Osteocyte (in vitro differentiated cells): Measurements from ENCODE around the gene ALK. TPM values are rescaled to one million over a fixed set of nuclear protein-coding genes. Genes with fewer than 3 reads are reported as not detected.
A peak's percentile ranks its signal among the peaks of the same experiment; 100 is the strongest.

Experiments used
- DNase-seq: peaks from one replicate; pipeline ENCODE4 v3.0.0; 2021; ENCODE audit warnings: mixed read lengths; ENCODE audit not compliant: unreplicated experiment; ENCODE audit errors: extremely low spot score
- H3K27ac Mint-ChIP-seq: one replicate; pipeline ENCODE4 v1.8.0; 2021; ENCODE audit warnings: mild to moderate bottlenecking, mixed read lengths; ENCODE audit not compliant: unreplicated experiment
- H3K27me3 Mint-ChIP-seq: one replicate; pipeline ENCODE4 v1.8.0; 2021; ENCODE audit warnings: mixed read lengths; ENCODE audit not compliant: unreplicated experiment
- H3K36me3 Mint-ChIP-seq: one replicate; pipeline ENCODE4 v1.8.0; 2021; ENCODE audit warnings: mixed read lengths; ENCODE audit not compliant: unreplicated experiment
- H3K4me1 Mint-ChIP-seq: one replicate; pipeline ENCODE4 v1.8.0; 2021; ENCODE audit warnings: mixed read lengths; ENCODE audit not compliant: unreplicated experiment
- H3K4me3 Mint-ChIP-seq: one replicate; pipeline ENCODE4 v1.8.0; 2021; ENCODE audit warnings: mild to moderate bottlenecking, moderate library complexity, mixed read lengths; ENCODE audit not compliant: unreplicated experiment
- H3K9me3 Mint-ChIP-seq: one replicate; pipeline ENCODE4 v1.8.0; 2021; ENCODE audit warnings: mixed read lengths; ENCODE audit not compliant: unreplicated experiment
- CTCF ChIP-seq: fragments of 200-600 bp; sonication (generic); IDR thresholded peaks from 2 replicates; pipeline ENCODE4 v1.5.0; 2021; ENCODE audit warnings: antibody characterized with exemption, mild to moderate bottlenecking, moderate library complexity
- total RNA-seq: library from RNA; stranded (reverse); gene quantifications from 2 replicates; pipeline ENCODE4 v1.2.1, GENCODE V29; 2021

Gene ALK
- total RNA-seq, 1 donor from 2014 or later = not detected

GRCh38 chr2:29560566-29560965 lies 360.8 kb downstream of the ALK start:
- H3K27me3 Mint-ChIP-seq = peaks cover 4% of the 10 kb centered on the region
- no peak overlapping the region for H3K27ac Mint-ChIP-seq
- DNase-seq = peak; percentile 40
- TF ChIP-seq CTCF = no peak
- no peak overlapping the region for H3K4me3 Mint-ChIP-seq
- H3K36me3 Mint-ChIP-seq = no peaks in the 10 kb centered on the region
- no peaks in the 10 kb centered on the region for H3K4me1 Mint-ChIP-seq
- H3K9me3 Mint-ChIP-seq = no peaks in the 10 kb centered on the region

GRCh38 chr2:29560030-29560429 lies 361.4 kb downstream of the ALK start:
- Mint-ChIP-seq H3K9me3 (no peaks in the 10 kb centered on the region), H3K36me3 (no peaks in the 10 kb centered on the region), H3K27ac (no peak overlapping the region), H3K4me3 (no peak overlapping the region), H3K4me1 (no peaks in the 10 kb centered on the region), H3K27me3 (peaks cover 8% of the 10 kb centered on the region)
- no peak for DNase-seq
- TF ChIP-seq CTCF = no peak

GRCh38 chr2:29559578-29559977 lies 361.8 kb downstream of the ALK start:
- H3K36me3 Mint-ChIP-seq = no peaks in the 10 kb centered on the region
- H3K9me3 Mint-ChIP-seq = no peaks in the 10 kb centered on the region
- no peak overlapping the region for H3K27ac Mint-ChIP-seq
- DNase-seq = no peak
- H3K4me1 Mint-ChIP-seq = no peaks in the 10 kb centered on the region
- H3K4me3 Mint-ChIP-seq = no peak overlapping the region
- H3K27me3 Mint-ChIP-seq = peaks cover 10% of the 10 kb centered on the region
- no peak for TF ChIP-seq CTCF

- Mint-ChIP-seq H3K9me3 (no peaks in the 10 kb centered on the region), H3K4me3 (no peak overlapping the region), H3K27ac (no peak overlapping the region), H3K36me3 (no peaks in the 10 kb centered on the region), H3K4me1 (no peaks in the 10 kb centered on the region), H3K27me3 (peaks cover 17% of the 10 kb centered on the region)
- TF ChIP-seq CTCF = no peak
- no peak for DNase-seq
These were observed 363.3 kb downstream of the ALK start for GRCh38 chr2:29558097-29558496.

- H3K27me3 Mint-ChIP-seq = peaks cover 22% of the 10 kb centered on the region
- no peak overlapping the region for H3K27ac Mint-ChIP-seq
- no peak overlapping the region for H3K4me3 Mint-ChIP-seq
- no peaks in the 10 kb centered on the region for H3K36me3 Mint-ChIP-seq
- H3K4me1 Mint-ChIP-seq = no peaks in the 10 kb centered on the region
- DNase-seq = no peak
- H3K9me3 Mint-ChIP-seq = no peaks in the 10 kb centered on the region
- no peak for TF ChIP-seq CTCF
These were observed 364.1 kb downstream of the ALK start for GRCh38 chr2:29557268-29557667.
